ENCODE measurements around the gene GRB10.

DNA sequence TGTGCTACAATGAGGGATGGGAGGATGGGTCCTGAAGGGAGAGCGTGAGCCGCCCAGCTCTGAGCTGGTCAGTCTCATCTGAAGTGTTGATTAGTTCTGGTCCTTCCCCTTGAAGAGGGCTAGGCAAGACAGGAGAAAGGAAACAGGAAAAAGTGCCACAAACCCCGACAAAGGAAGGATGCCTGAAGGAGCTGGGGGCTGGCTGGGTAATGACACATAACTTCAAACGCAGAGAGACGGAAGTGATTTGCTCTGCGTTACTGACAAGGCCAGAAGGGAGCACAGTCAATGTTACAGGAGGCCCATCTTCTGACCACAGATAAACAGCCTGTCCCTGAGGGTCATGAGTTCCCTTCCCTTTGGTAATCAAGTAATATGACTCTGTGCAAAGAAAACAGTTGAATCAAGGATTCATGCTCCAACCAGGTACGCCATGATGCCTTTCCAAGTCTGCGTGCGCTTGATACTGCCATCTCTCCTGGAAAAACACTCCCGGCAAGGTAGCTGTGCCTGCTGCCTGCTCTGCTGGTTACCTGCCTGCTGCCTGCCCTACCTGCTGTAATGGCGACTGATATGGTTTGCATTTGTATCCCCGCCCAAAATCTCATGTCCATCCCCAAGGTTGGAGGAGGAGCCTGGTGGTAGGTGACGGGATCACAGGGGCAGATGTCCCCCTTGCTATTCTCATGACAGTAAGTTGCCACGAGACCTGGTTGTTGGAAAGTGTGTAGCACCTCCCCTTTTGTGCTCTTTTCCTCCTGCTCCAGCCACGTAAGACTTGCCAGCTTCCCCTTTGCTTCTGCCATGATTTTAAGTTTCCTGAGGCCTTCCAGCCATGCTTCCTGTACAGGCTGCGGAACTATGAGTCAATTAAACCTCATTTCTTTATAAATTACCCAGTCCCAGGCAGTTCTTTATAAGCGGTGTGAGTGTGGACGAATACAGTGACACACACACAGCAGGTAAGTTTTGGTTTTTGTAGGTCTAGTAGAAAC is 57.9 kb downstream of the GRB10 start:
- TF ChIP-seq ELF4 (IDR thresholded peaks at IDR 0.05) (no peak), BHLHE40 (IDR thresholded peaks at IDR 0.05; ENCODE audit: borderline replicate concordance) (no peak), TARDBP (IDR thresholded peaks at IDR 0.05) (no peak), ZNF384 (IDR thresholded peaks at IDR 0.05) (no peak), FOXK2 (IDR thresholded peaks at IDR 0.05) (no peak), LEF1 (IDR thresholded peaks at IDR 0.05; ENCODE audit: borderline replicate concordance) (no peak), FOXM1 (IDR thresholded peaks at IDR 0.05; ENCODE audit: borderline replicate concordance) (no peak), HDGF (IDR thresholded peaks at IDR 0.05; ENCODE audit: borderline replicate concordance) (no peak)
